Right lobe of liver (tissue), 6 donors: Measurements from ENCODE around the gene AFDN. TPM values are rescaled to one million over a fixed set of nuclear protein-coding genes. Genes with fewer than 3 reads are reported as not detected.

Source experiments
- ATAC-seq, 4 donors: fragments of 200-7000 bp; cut with Tn5 transposase; one replicate each; pipeline ENCODE4 v1.9.1; 2020; ENCODE audit warnings: mild to moderate bottlenecking in 4 of 4, moderate library complexity in 4 of 4
- DNase-seq, 3 donors: peaks; one replicate each; pipeline ENCODE4 v3.0.0-alpha.2; 2020
- H3K27ac ChIP-seq, 3 donors: fragments of 200-600 bp; one replicate each; pipeline ENCODE4 v1.8.0; 2022
- H3K27me3 ChIP-seq, 2 donors: fragments of 200-600 bp; one replicate each; pipeline ENCODE4 v1.8.0; 2022
- H3K36me3 ChIP-seq, 4 donors: fragments of 200-600 bp; sonication (generic) in 1 of 4; one replicate each; pipeline versions ENCODE4 v1.5.1 to v1.8.0; 2017 to 2022; ENCODE audit warnings: control low read depth in 1 of 4
- H3K4me1 ChIP-seq, 4 donors: fragments of 200-600 bp; sonication (generic) in 1 of 4; one replicate each; pipeline versions ENCODE4 v1.5.1 to v1.8.0; 2017 to 2022; ENCODE audit warnings: control low read depth in 1 of 4
- H3K4me3 ChIP-seq, 3 donors: fragments of 200-600 bp; one replicate each; pipeline ENCODE4 v1.8.0; 2022
- H3K9me3 ChIP-seq, 4 donors: fragments of 200-600 bp; sonication (generic) in 1 of 4; one replicate each; pipeline versions ENCODE4 v1.5.1 to v1.8.0; 2017 to 2022; ENCODE audit warnings: control low read depth in 1 of 4
- CTCF ChIP-seq, 4 donors: fragments of 200-600 bp in 3 of 4; fragments of 450-650 bp in 1 of 4; IDR thresholded peaks; one replicate each; pipeline versions ENCODE4 v1.5.1 to v1.8.0; 2016 to 2022; ENCODE audit warnings: antibody characterized with exemption in 4 of 4, mild to moderate bottlenecking in 2 of 4
- POLR2A ChIP-seq: fragments of 450-650 bp; IDR thresholded peaks from one replicate; pipeline ENCODE4 v1.6.1; 2017; ENCODE audit warnings: antibody characterized with exemption, mild to moderate bottlenecking
- WGBS: methylation state at CpG from one replicate; pipeline ENCODE4 v1.1.6; 2018; ENCODE audit warnings: low coverage, low lambda C conversion rate; ENCODE audit not compliant: insufficient coverage; ENCODE audit errors: missing lambda C conversion rate; 5-methylcytosine and 5-hydroxymethylcytosine counted together
- intact Hi-C, 2 donors: fragments of 100-400 bp; cut with DNase I; formaldehyde crosslinking; loops; one replicate each; pipeline versions ENCODE4 v1.11.2 to v1.14.1; 2022
- total RNA-seq, 6 experiments: library from RNA; depleted of rRNA in 2 of 6; stranded (reverse); fragments of >200 nt in 2 of 6; fragmentation: NEBNext Ultra II Directional in 3 of 6; extraction: Animal tissue kit (Norgen Biotek cat#: 25700) in 3 of 6; gene quantifications; one replicate each; pipeline versions ENCODE4 v1.1.0 to v1.2.4, GENCODE V29; 2016 to 2023
- donor health status: DM: no; HTN: yes; CAD: no.
- donor health status: DM: no; HTN: no; CAD: no.
- donor health status: DM: no; HTN: no; CAD: no.
- donor health status: DM: no; HTN: yes; CAD: no.
- donor health status: DM: no; HTN: yes; CAD: no.

Gene AFDN
- total RNA-seq, 6 experiments from 2014 or later, result 77.0 to 106 (median 85.5) TPM

GRCh38 chr6:168017629-168018028, 190.9 kb downstream of the AFDN start:
- ATAC-seq, result peak; percentile 72 to 85 (median 77)
- whole genome bisulfite sequencing, result 34% methylated on average over 11 of the region's 11 CpGs

GRCh38 chr6:168018664-168019063, 192.0 kb downstream of the AFDN start:
- no peak overlapping the region for H3K27ac ChIP-seq

More at GRCh38 chr6:168017629-168018028, 190.9 kb downstream of the AFDN start:
- H3K4me1 ChIP-seq, result peaks cover 0 to 5% (median 0%) of the 10 kb centered on the region in 4 donors
- H3K36me3 ChIP-seq, result no peaks in the 10 kb centered on the region
- no peak for TF ChIP-seq CTCF (IDR thresholded peaks at IDR 0.05)
- TF ChIP-seq POLR2A, result no peak
- no peaks in the 10 kb centered on the region for H3K9me3 ChIP-seq
- H3K27ac ChIP-seq, result no peak overlapping the region
- peak in 1 of 3 donors; percentile 68 for DNase-seq
- H3K27me3 ChIP-seq, result no peaks in the 10 kb centered on the region
- intact Hi-C loops, result no loop called here
- H3K4me3 ChIP-seq, result no peak overlapping the region

GRCh38 chr6:168020242-168020641, 193.5 kb downstream of the AFDN start:
- Histone ChIP-seq H3K4me1 (peaks cover 0 to 10% (median 2%) of the 10 kb centered on the region in 4 donors), H3K4me3 (no peak overlapping the region), H3K27ac (no peak overlapping the region), H3K9me3 (no peaks in the 10 kb centered on the region), H3K36me3 (no peaks in the 10 kb centered on the region), H3K27me3 (no peaks in the 10 kb centered on the region)
- TF ChIP-seq CTCF (IDR thresholded peaks at IDR 0.05) (no peak), POLR2A (no peak)
- WGBS, result 88% methylated on average over 8 of the region's 8 CpGs
- ATAC-seq (no peak), DNase-seq (no peak)
- intact Hi-C loops, result no loop called here

More at GRCh38 chr6:168018664-168019063, 192.0 kb downstream of the AFDN start:
- Histone ChIP-seq H3K27me3 (no peaks in the 10 kb centered on the region), H3K36me3 (no peaks in the 10 kb centered on the region), H3K9me3 (no peaks in the 10 kb centered on the region), H3K4me3 (no peak overlapping the region), H3K4me1 (peaks cover 0 to 7% (median under 1%) of the 10 kb centered on the region in 4 donors)
- no peak for TF ChIP-seq CTCF (IDR thresholded peaks at IDR 0.05)
- TF ChIP-seq POLR2A, result no peak
- DNase-seq (no peak), ATAC-seq (no peak)
- intact Hi-C loops, result no loop called here
- WGBS, result 87% methylated on average over 6 of the region's 15 CpGs

- peaks cover 0 to 10% (median 2%) of the 10 kb centered on the region in 4 donors for H3K4me1 ChIP-seq
- ATAC-seq, result no peak
Measured at GRCh38 chr6:168021581-168021980, 194.9 kb downstream of the AFDN start.

More at GRCh38 chr6:168021581-168021980, 194.9 kb downstream of the AFDN start:
- intact Hi-C loops, result no loop called here
- no peak for TF ChIP-seq POLR2A
- no peak for TF ChIP-seq CTCF (IDR thresholded peaks at IDR 0.05)
- H3K27me3 ChIP-seq, result no peaks in the 10 kb centered on the region
- H3K27ac ChIP-seq, result no peak overlapping the region
- no peaks in the 10 kb centered on the region for H3K36me3 ChIP-seq
- 61% methylated on average over 5 of the region's 5 CpGs for WGBS
- no peak for DNase-seq
- H3K4me3 ChIP-seq, result no peak overlapping the region
- H3K9me3 ChIP-seq, result no peaks in the 10 kb centered on the region

Other genes with a start within 250 kb of the AFDN start
- gene KIF25, start 170.8 kb downstream of the AFDN start, total RNA-seq, result under 1 TPM in 1 of 6 experiments, not detected in 5; 0.15 TPM